ENCODE results near the gene ZNF804B. TPM values are rescaled to one million over a fixed set of nuclear protein-coding genes. Genes with fewer than 3 reads are reported as not detected.
A peak's percentile ranks its signal among the peaks of the same experiment; 100 is the strongest.

ZNF804B gene
- total RNA-seq, 1 donor from 2014 or later: not detected

DNA sequence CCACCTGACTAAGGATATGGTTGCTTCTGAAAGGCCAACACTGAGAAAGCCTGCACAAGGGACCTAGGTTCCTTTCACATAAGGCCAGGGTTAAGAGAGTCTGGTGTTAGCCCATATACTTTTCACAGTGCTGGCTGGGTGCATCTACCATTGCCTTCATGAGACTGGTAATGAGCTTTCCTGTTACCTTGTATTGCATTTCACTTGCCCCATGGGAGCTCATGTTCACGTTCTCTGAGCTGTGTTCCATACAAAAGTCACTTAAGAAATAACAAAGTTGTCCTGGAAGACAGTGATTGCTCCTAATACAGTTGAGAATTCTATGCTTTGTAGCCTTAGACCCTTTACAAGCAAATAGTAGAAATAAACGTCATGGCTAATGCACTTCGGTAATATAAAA, 373.9 kb downstream of the ZNF804B start:
- H3K9me3 ChIP-seq (ENCODE audit: low read depth): no peaks in the 10 kb centered on the region
- TF ChIP-seq EZH2 (IDR thresholded peaks at IDR 0.05): no peak
- TF ChIP-seq EZH2phosphoT487 (IDR thresholded peaks at IDR 0.05): no peak
- no peak overlapping the region for H3K4me2 ChIP-seq
- no peak overlapping the region for H3K9ac ChIP-seq
- H3K4me1 Mint-ChIP-seq: peaks cover 4% of the 10 kb centered on the region
- no peaks in the 10 kb centered on the region for H3K9me3 Mint-ChIP-seq
- no peaks in the 10 kb centered on the region for H3K27me3 Mint-ChIP-seq (ENCODE audit: insufficient read depth, low read depth)
- H3K36me3 Mint-ChIP-seq: no peaks in the 10 kb centered on the region
- no peak overlapping the region for H3K27ac Mint-ChIP-seq
- H3K4me3 Mint-ChIP-seq: no peak overlapping the region
- H3K36me3 ChIP-seq: no peaks in the 10 kb centered on the region
- no peak overlapping the region for H2AFZ ChIP-seq (replicated peaks)
- H3K4me1 ChIP-seq: peaks cover 23% of the 10 kb centered on the region
- no peak overlapping the region for H3K27ac ChIP-seq
- H3K79me2 ChIP-seq (ENCODE audit: low read depth): no peaks in the 10 kb centered on the region
- peaks cover 19% of the 10 kb centered on the region for H3F3A ChIP-seq (ENCODE audit: low read depth)
- no peaks in the 10 kb centered on the region for H3K27me3 ChIP-seq
- no peak for DNase-seq (ENCODE audit: low spot score)
- H4K20me1 ChIP-seq (ENCODE audit: low read depth): no peaks in the 10 kb centered on the region
- H3K4me3 ChIP-seq: no peak overlapping the region

DNA sequence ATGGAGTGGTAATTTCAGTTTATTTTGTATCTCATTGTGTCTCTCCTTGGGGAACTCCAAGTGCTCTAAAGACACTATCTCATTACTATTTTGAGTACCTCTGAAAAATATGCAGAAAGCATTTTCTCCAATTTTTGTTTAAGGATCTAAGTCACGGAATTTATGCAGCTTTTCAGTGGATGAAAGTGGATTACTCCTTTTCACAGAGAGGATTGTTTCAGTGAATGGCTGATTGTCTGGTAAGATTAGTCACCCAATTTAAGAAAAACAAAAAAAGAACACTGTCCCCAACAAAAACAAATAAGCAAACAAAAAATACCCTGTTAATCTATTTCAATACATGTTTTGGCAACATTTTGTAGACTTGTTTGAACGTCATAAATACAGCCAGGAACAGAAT, 374.3 kb downstream of the ZNF804B start:
- peak; percentile 34 for DNase-seq (ENCODE audit: low spot score)
- Mint-ChIP-seq H3K27ac (no peak overlapping the region), H3K27me3 (ENCODE audit: insufficient read depth, low read depth) (no peaks in the 10 kb centered on the region), H3K36me3 (no peaks in the 10 kb centered on the region), H3K4me1 (peaks cover 4% of the 10 kb centered on the region), H3K4me3 (no peak overlapping the region), H3K9me3 (no peaks in the 10 kb centered on the region)
- peaks cover 19% of the 10 kb centered on the region for H3F3A ChIP-seq (ENCODE audit: low read depth)
- H3K27me3 ChIP-seq: no peaks in the 10 kb centered on the region
- peak overlapping the region; percentile 48 for H3K4me2 ChIP-seq
- H3K79me2 ChIP-seq (ENCODE audit: low read depth): no peaks in the 10 kb centered on the region
- H3K4me3 ChIP-seq: no peak overlapping the region
- TF ChIP-seq EZH2 (IDR thresholded peaks at IDR 0.05) (no peak), EZH2phosphoT487 (IDR thresholded peaks at IDR 0.05) (peak; percentile 7)
- TF ChIP-seq, protein P1, sequence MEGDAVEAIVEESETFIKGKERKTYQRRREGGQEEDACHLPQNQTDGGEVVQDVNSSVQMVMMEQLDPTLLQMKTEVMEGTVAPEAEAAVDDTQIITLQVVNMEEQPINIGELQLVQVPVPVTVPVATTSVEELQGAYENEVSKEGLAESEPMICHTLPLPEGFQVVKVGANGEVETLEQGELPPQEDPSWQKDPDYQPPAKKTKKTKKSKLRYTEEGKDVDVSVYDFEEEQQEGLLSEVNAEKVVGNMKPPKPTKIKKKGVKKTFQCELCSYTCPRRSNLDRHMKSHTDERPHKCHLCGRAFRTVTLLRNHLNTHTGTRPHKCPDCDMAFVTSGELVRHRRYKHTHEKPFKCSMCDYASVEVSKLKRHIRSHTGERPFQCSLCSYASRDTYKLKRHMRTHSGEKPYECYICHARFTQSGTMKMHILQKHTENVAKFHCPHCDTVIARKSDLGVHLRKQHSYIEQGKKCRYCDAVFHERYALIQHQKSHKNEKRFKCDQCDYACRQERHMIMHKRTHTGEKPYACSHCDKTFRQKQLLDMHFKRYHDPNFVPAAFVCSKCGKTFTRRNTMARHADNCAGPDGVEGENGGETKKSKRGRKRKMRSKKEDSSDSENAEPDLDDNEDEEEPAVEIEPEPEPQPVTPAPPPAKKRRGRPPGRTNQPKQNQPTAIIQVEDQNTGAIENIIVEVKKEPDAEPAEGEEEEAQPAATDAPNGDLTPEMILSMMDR (IDR thresholded peaks at IDR 0.05): no peak
- no peak overlapping the region for H3K27ac ChIP-seq
- H3K36me3 ChIP-seq: no peaks in the 10 kb centered on the region
- peaks cover 23% of the 10 kb centered on the region for H3K4me1 ChIP-seq
- H3K9ac ChIP-seq: no peak overlapping the region
- no peaks in the 10 kb centered on the region for H4K20me1 ChIP-seq (ENCODE audit: low read depth)
- no peak overlapping the region for H2AFZ ChIP-seq (replicated peaks)
- H3K9me3 ChIP-seq (ENCODE audit: low read depth): no peaks in the 10 kb centered on the region

- DNase-seq (ENCODE audit: low spot score): no peak
- Histone ChIP-seq H3K36me3 (no peaks in the 10 kb centered on the region), H3K9ac (no peak overlapping the region), H3K4me1 (no peaks in the 10 kb centered on the region), H3K4me2 (no peak overlapping the region), H3K27ac (no peak overlapping the region), H3K27me3 (no peaks in the 10 kb centered on the region), H3K79me2 (ENCODE audit: low read depth) (no peaks in the 10 kb centered on the region), H4K20me1 (ENCODE audit: low read depth) (no peaks in the 10 kb centered on the region), H3F3A (ENCODE audit: low read depth) (no peaks in the 10 kb centered on the region), H2AFZ (replicated peaks) (no peak overlapping the region), H3K9me3 (ENCODE audit: low read depth) (no peaks in the 10 kb centered on the region), H3K4me3 (no peak overlapping the region)
- no peaks in the 10 kb centered on the region for H3K4me1 Mint-ChIP-seq
- TF ChIP-seq EZH2 (IDR thresholded peaks at IDR 0.05): no peak
- TF ChIP-seq EZH2phosphoT487 (IDR thresholded peaks at IDR 0.05): no peak
- TF ChIP-seq, protein P1 (IDR thresholded peaks at IDR 0.05): no peak
- no peak overlapping the region for H3K27ac Mint-ChIP-seq
- H3K9me3 Mint-ChIP-seq: no peaks in the 10 kb centered on the region
- no peaks in the 10 kb centered on the region for H3K27me3 Mint-ChIP-seq (ENCODE audit: insufficient read depth, low read depth)
- H3K36me3 Mint-ChIP-seq: no peaks in the 10 kb centered on the region
- no peak overlapping the region for H3K4me3 Mint-ChIP-seq
Observed at GRCh38 chr7:89145801-89146200, 386.3 kb downstream of the ZNF804B start.

DNA sequence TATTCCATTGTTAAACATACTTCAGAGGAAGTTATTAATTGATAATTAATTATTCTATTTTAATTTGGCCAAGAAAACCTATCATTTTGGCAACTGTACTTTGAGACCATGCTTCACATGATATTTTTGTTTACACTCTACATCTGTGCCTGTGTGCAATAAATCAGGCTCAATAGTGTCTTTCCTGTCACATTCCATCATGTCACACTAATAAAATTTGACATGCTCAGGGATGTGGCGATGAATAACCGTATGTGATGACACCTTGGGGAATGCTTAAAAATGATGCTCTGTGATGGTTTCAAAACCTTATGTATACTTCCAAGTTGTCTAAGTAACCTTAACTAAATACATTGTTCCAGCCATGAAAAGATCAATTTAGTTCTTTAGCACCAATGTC, 400.6 kb downstream of the ZNF804B start:
- Histone ChIP-seq H3K9me3 (ENCODE audit: low read depth) (no peaks in the 10 kb centered on the region), H3K4me3 (no peak overlapping the region), H3K27ac (no peak overlapping the region), H3K79me2 (ENCODE audit: low read depth) (no peaks in the 10 kb centered on the region), H3K4me2 (no peak overlapping the region), H3K4me1 (no peaks in the 10 kb centered on the region), H2AFZ (replicated peaks) (no peak overlapping the region), H3K27me3 (no peaks in the 10 kb centered on the region), H3K9ac (no peak overlapping the region), H3F3A (ENCODE audit: low read depth) (no peaks in the 10 kb centered on the region), H3K36me3 (no peaks in the 10 kb centered on the region), H4K20me1 (ENCODE audit: low read depth) (no peaks in the 10 kb centered on the region)
- H3K9me3 Mint-ChIP-seq: no peaks in the 10 kb centered on the region
- TF ChIP-seq EZH2phosphoT487 (IDR thresholded peaks at IDR 0.05): no peak
- TF ChIP-seq, protein P1 (IDR thresholded peaks at IDR 0.05): no peak
- H3K27ac Mint-ChIP-seq: no peak overlapping the region
- no peak for DNase-seq (ENCODE audit: low spot score)
- H3K36me3 Mint-ChIP-seq: no peaks in the 10 kb centered on the region
- H3K4me3 Mint-ChIP-seq: no peak overlapping the region
- H3K27me3 Mint-ChIP-seq (ENCODE audit: insufficient read depth, low read depth): no peaks in the 10 kb centered on the region
- no peaks in the 10 kb centered on the region for H3K4me1 Mint-ChIP-seq

All from neural progenitor cell (in vitro differentiated cells).